ENCODE results near the gene ACSS1. TPM values are rescaled to one million over a fixed set of nuclear protein-coding genes. Genes with fewer than 3 reads are reported as not detected.
A peak's percentile ranks its signal among the peaks of the same experiment; 100 is the strongest.

ACSS1 gene
- total RNA-seq, 1 donor from 2014 or later: 1.8 TPM

GRCh38 chr20:24966317-24967012 is 91.5 kb downstream of the ACSS1 start:
- no peak for DNase-seq (ENCODE audit: low read depth)
- peaks cover 33% of the 10 kb centered on the region for H3K36me3 ChIP-seq (ENCODE audit: control insufficient read depth, insufficient read depth, low read length)
- no peak overlapping the region for H3K4me3 ChIP-seq (ENCODE audit: low read depth, low read length)
- TF ChIP-seq CTCF (IDR thresholded peaks at IDR 0.05; ENCODE audit: insufficient read depth, low read length, severe bottlenecking): no peak
- H3K27me3 ChIP-seq (ENCODE audit: control insufficient read depth, insufficient read depth, low read length): no peaks in the 10 kb centered on the region
- no peak for FAIRE-seq

GRCh38 chr20:24965065-24965919 is 92.6 kb downstream of the ACSS1 start:
- H3K36me3 ChIP-seq (ENCODE audit: control insufficient read depth, insufficient read depth, low read length): peaks cover 33% of the 10 kb centered on the region
- H3K4me3 ChIP-seq (ENCODE audit: low read depth, low read length): no peak overlapping the region
- no peak for DNase-seq (ENCODE audit: low read depth)
- no peak for TF ChIP-seq CTCF (IDR thresholded peaks at IDR 0.05; ENCODE audit: insufficient read depth, low read length, severe bottlenecking)
- no peaks in the 10 kb centered on the region for H3K27me3 ChIP-seq (ENCODE audit: control insufficient read depth, insufficient read depth, low read length)
- peak; percentile 70 for FAIRE-seq

- FAIRE-seq (no peak), DNase-seq (ENCODE audit: low read depth) (no peak)
- no peak for TF ChIP-seq CTCF (IDR thresholded peaks at IDR 0.05; ENCODE audit: insufficient read depth, low read length, severe bottlenecking)
- Histone ChIP-seq H3K27me3 (ENCODE audit: control insufficient read depth, insufficient read depth, low read length) (no peaks in the 10 kb centered on the region), H3K4me3 (ENCODE audit: low read depth, low read length) (no peak overlapping the region), H3K36me3 (ENCODE audit: control insufficient read depth, insufficient read depth, low read length) (peaks cover 30% of the 10 kb centered on the region)
These were observed 93.5 kb downstream of the ACSS1 start for GRCh38 chr20:24964506-24964840.

DNA sequence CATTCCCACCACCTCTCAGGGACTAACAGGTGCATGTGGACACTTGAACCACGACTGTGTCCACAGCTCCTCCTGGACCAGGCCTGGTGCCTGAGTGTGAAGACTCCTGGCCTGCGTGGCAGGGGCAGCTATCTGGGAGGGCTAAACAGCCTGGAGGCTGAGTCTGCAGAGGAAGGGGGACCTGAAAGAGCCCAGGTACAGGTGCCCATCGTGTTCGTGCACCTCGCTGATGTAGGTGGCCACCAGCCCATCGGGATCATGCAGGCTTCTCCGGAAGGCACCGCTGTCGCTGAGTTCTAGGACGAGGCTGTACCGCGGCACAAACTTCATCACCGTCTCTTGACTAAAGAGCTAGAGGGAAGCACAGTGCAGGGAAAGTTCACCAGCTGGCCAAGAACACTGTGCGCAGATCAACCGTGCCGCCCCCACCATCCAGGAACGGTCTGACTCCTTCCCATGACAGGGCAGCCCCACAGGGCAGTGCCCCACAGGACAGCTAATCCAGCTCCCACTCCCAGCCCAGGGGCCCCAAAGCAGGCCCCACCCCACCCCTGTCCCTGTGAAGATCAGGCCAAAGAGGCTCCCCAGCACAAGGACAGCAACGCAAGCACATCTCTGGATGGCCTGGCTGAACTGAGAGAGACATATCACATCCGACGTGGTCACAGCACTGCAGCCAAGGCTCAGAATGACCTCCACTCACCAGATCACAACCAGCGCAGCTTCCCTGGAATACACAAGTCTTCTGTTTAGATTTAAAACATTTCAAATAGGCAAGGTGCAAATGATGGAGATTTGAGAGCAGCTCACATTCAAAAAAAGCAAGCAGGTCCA is 94.0 kb downstream of the ACSS1 start:
- Histone ChIP-seq H3K4me3 (ENCODE audit: low read depth, low read length) (no peak overlapping the region), H3K27me3 (ENCODE audit: control insufficient read depth, insufficient read depth, low read length) (no peaks in the 10 kb centered on the region), H3K36me3 (ENCODE audit: control insufficient read depth, insufficient read depth, low read length) (peaks cover 26% of the 10 kb centered on the region)
- no peak for TF ChIP-seq CTCF (IDR thresholded peaks at IDR 0.05; ENCODE audit: insufficient read depth, low read length, severe bottlenecking)
- DNase-seq (ENCODE audit: low read depth) (no peak), FAIRE-seq (no peak)

- peaks cover 23% of the 10 kb centered on the region for H3K36me3 ChIP-seq (ENCODE audit: control insufficient read depth, insufficient read depth, low read length)
- no peak for TF ChIP-seq CTCF (IDR thresholded peaks at IDR 0.05; ENCODE audit: insufficient read depth, low read length, severe bottlenecking)
- no peak for FAIRE-seq
- no peaks in the 10 kb centered on the region for H3K27me3 ChIP-seq (ENCODE audit: control insufficient read depth, insufficient read depth, low read length)
- no peak for DNase-seq (ENCODE audit: low read depth)
- no peak overlapping the region for H3K4me3 ChIP-seq (ENCODE audit: low read depth, low read length)
These were observed 95.4 kb downstream of the ACSS1 start for GRCh38 chr20:24962510-24962909.

All from bronchial epithelial cell (primary cell).